Glutamatergic neuron (in vitro differentiated cells): ENCODE data around the gene TLE1. TPM values are rescaled to one million over a fixed set of nuclear protein-coding genes. Genes with fewer than 3 reads are reported as not detected.

Source experiments
- DNase-seq: peaks from one replicate; pipeline ENCODE4 v3.0.0; 2022
- H3K27ac Mint-ChIP-seq: one replicate; pipeline ENCODE4 v1.8.0; 2020; ENCODE audit warnings: mild to moderate bottlenecking, mixed read lengths, inconsistent platforms; ENCODE audit not compliant: unreplicated experiment
- H3K27me3 Mint-ChIP-seq: one replicate; pipeline ENCODE4 v1.8.0; 2020; ENCODE audit warnings: mild to moderate bottlenecking, moderate library complexity, mixed read lengths, inconsistent platforms; ENCODE audit not compliant: unreplicated experiment
- H3K36me3 Mint-ChIP-seq: one replicate; pipeline ENCODE4 v1.8.0; 2020; ENCODE audit warnings: mild to moderate bottlenecking, mixed read lengths, inconsistent platforms; ENCODE audit not compliant: unreplicated experiment
- H3K4me1 Mint-ChIP-seq: one replicate; pipeline ENCODE4 v1.8.0; 2020; ENCODE audit warnings: mild to moderate bottlenecking, low read depth, mixed read lengths, inconsistent platforms; ENCODE audit not compliant: unreplicated experiment
- H3K4me3 Mint-ChIP-seq: one replicate; pipeline ENCODE4 v1.8.0; 2020; ENCODE audit warnings: mild to moderate bottlenecking, mixed read lengths, inconsistent platforms; ENCODE audit not compliant: unreplicated experiment
- H3K9me3 Mint-ChIP-seq: one replicate; pipeline ENCODE4 v1.8.0; 2020; ENCODE audit warnings: mild to moderate bottlenecking, moderate library complexity, mixed read lengths, inconsistent platforms; ENCODE audit not compliant: unreplicated experiment
- CTCF ChIP-seq: fragments of 200-600 bp; sonication (generic); IDR thresholded peaks from one replicate; pipeline ENCODE4 v1.5.0; 2021; ENCODE audit not compliant: partially characterized antibody, unreplicated experiment
- total RNA-seq: library from RNA; stranded (reverse); fragmentation: NEBNext Ultra II Directional; extraction: Animal tissue kit (Norgen Biotek cat#: 25700); gene quantifications from one replicate; pipeline ENCODE4 v1.2.1, GENCODE V29; 2021; ENCODE audit not compliant: unreplicated experiment

Gene TLE1
- total RNA-seq, 1 donor from 2014 or later: 345 TPM

DNA sequence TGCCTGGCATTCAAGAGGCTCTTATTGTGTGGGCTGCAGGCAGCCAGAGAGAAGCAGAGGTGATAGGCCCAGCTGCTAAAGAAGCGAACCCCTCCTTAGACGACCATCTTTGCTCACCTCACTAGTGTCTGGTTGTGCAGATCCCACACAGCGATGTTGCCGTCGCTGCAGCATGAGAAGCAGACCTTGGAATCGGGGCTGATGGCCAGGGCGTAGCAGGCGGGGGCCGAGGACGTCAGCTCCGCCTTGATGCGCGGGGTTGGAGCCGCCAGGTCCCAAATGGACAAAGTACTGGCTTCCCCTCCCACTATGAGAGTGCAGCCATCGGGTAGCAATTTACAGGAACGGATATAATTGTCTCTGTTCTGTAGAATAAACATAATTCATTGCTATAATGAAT is 98.7 kb downstream of the TLE1 start:
- peaks cover 33% of the 10 kb centered on the region for H3K9me3 Mint-ChIP-seq
- DNase-seq: no peak
- H3K4me3 Mint-ChIP-seq: no peak overlapping the region
- H3K27ac Mint-ChIP-seq: peak overlapping the region; percentile 43
- H3K4me1 Mint-ChIP-seq: peaks cover 58% of the 10 kb centered on the region
- peaks cover 21% of the 10 kb centered on the region for H3K27me3 Mint-ChIP-seq
- H3K36me3 Mint-ChIP-seq: peaks cover 18% of the 10 kb centered on the region
- no peak for TF ChIP-seq CTCF

GRCh38 chr9:81589819-81590218 is 99.5 kb downstream of the TLE1 start:
- Mint-ChIP-seq H3K4me1 (peaks cover 52% of the 10 kb centered on the region), H3K36me3 (peaks cover 26% of the 10 kb centered on the region), H3K27me3 (peaks cover 21% of the 10 kb centered on the region), H3K4me3 (peak overlapping the region; percentile 56), H3K27ac (peak overlapping the region; percentile 77), H3K9me3 (peaks cover 29% of the 10 kb centered on the region)
- DNase-seq: no peak
- TF ChIP-seq CTCF: no peak

- peaks cover 21% of the 10 kb centered on the region for H3K27me3 Mint-ChIP-seq
- TF ChIP-seq CTCF: no peak
- H3K36me3 Mint-ChIP-seq: peaks cover 27% of the 10 kb centered on the region
- H3K4me1 Mint-ChIP-seq: peaks cover 49% of the 10 kb centered on the region
- peaks cover 30% of the 10 kb centered on the region for H3K9me3 Mint-ChIP-seq
- H3K27ac Mint-ChIP-seq: peak overlapping the region; percentile 77
- H3K4me3 Mint-ChIP-seq: peak overlapping the region; percentile 56
- no peak for DNase-seq
Measured at GRCh38 chr9:81589392-81589791, 100.0 kb downstream of the TLE1 start.

DNA sequence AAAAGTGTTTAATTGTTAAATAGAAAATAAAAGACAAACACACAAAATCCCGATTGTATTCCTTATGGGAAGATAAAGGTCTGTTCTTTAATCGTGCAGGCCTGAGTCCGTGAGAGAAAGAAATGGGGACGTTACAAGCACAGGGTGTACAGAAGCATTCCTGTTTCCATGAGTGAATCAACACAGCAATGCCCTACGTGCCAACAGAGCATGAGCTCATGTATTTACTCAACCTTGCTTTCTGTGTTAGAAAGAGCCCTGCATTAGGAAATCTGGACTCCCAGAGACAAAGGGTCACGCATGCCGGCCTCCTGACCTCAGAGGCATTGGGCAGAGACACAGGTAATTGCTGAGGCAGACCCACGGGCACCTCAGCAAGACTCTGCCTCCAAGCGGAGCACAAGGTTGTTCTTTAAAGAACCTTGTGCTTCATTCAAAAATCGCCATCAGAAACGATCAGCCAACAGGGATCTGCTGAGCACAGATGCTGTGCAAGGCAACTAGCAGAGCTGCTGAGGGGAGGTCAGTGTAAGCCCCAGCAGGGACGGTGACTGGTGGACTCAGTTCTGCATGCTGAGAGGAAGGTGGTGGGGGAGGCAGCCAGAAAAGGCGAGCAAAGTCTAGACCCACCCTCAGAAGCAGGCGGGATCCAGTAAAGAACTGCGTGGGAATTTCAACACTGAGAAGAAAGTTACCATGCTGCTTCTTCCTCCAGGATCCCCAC is 101.0 kb downstream of the TLE1 start:
- Mint-ChIP-seq H3K4me1 (peaks cover 39% of the 10 kb centered on the region), H3K9me3 (peaks cover 22% of the 10 kb centered on the region), H3K36me3 (peaks cover 27% of the 10 kb centered on the region), H3K27ac (peak overlapping the region; percentile 83), H3K4me3 (peak overlapping the region; percentile 46), H3K27me3 (peaks cover 16% of the 10 kb centered on the region)
- no peak for TF ChIP-seq CTCF
- DNase-seq: no peak

- H3K36me3 Mint-ChIP-seq: peaks cover 23% of the 10 kb centered on the region
- no peak for DNase-seq
- H3K4me1 Mint-ChIP-seq: peaks cover 37% of the 10 kb centered on the region
- no peak overlapping the region for H3K27ac Mint-ChIP-seq
- no peak for TF ChIP-seq CTCF
- peaks cover 20% of the 10 kb centered on the region for H3K9me3 Mint-ChIP-seq
- H3K27me3 Mint-ChIP-seq: peaks cover 11% of the 10 kb centered on the region
- H3K4me3 Mint-ChIP-seq: no peak overlapping the region
Measured at GRCh38 chr9:81586786-81587185, 102.6 kb downstream of the TLE1 start.
